Esophagus squamous epithelium (tissue), 5 donors: ENCODE results near the gene COL4A2. TPM values are rescaled to one million over a fixed set of nuclear protein-coding genes. Genes with fewer than 3 reads are reported as not detected.

Experiments used
- DNase-seq: peaks from one replicate; lab custom pipeline; 2025; lab: John Stamatoyannopoulos, UW
- H3K27ac ChIP-seq, 4 donors: fragments of 200-600 bp; sonication (generic); one replicate each; pipeline ENCODE4 v1.5.1; 2016 to 2019; ENCODE audit warnings: mild to moderate bottlenecking in 1 of 4
- H3K27me3 ChIP-seq, 4 donors: fragments of 200-600 bp; sonication (generic); 1 replicate in 3 of 4; 2 replicates in 1 of 4; pipeline versions ENCODE4 v1.5.1 to v1.6.0; 2017 to 2021; ENCODE audit warnings: antibody characterized with exemption in 1 of 4
- H3K36me3 ChIP-seq, 3 donors: fragments of 200-600 bp; sonication (generic); one replicate each; pipeline ENCODE4 v1.5.1; 2016 to 2019
- H3K4me1 ChIP-seq, 3 donors: fragments of 200-600 bp; sonication (generic); one replicate each; pipeline ENCODE4 v1.5.1; 2017 to 2019
- H3K4me3 ChIP-seq, 4 donors: fragments of 200-600 bp; sonication (generic); 1 replicate in 3 of 4; 2 replicates in 1 of 4; pipeline ENCODE4 v1.5.1; 2016 to 2019; ENCODE audit warnings: mild to moderate bottlenecking in 2 of 4, moderate library complexity in 1 of 4
- H3K9me3 ChIP-seq, 3 donors: fragments of 200-600 bp; sonication (generic); one replicate each; pipeline ENCODE4 v1.5.1; 2016 to 2019
- CTCF ChIP-seq, 6 experiments: fragments of 450-650 bp in 4 of 6; fragments of 200-600 bp in 2 of 6; sonication (generic) in 2 of 6; IDR thresholded peaks; one replicate each; pipeline ENCODE4 v1.5.1; 2016 to 2019; ENCODE audit warnings: antibody characterized with exemption in 6 of 6, mild to moderate bottlenecking in 4 of 6, moderate library complexity in 4 of 6
- POLR2A ChIP-seq, 4 donors: fragments of 450-650 bp; IDR thresholded peaks; one replicate each; pipeline ENCODE4 v1.6.1; 2017; ENCODE audit warnings: antibody characterized with exemption in 4 of 4, mild to moderate bottlenecking in 4 of 4, moderate library complexity in 3 of 4
- WGBS, 2 donors: methylation state at CpG; one replicate each; pipeline ENCODE4 v1.1.5; 2018; 5-methylcytosine and 5-hydroxymethylcytosine counted together
- intact Hi-C: fragments of 100-400 bp; cut with DNase I; formaldehyde crosslinking; loops from one replicate; pipeline ENCODE4 v1.15.0; 2022
- total RNA-seq, 4 donors: library from RNA; depleted of rRNA; stranded (reverse); fragments of >200 nt; gene quantifications; one replicate each; pipeline ENCODE4 v1.1.0, GENCODE V29; 2016
- donor health status: DM: yes; HTN: yes; CAD: no.

COL4A2 gene
- total RNA-seq, 4 donors from 2014 or later = 11.9 to 102 (median 43.5) TPM

- 78 to 82% methylated on average over 11 of the region's 11 CpGs for WGBS, 2 donors
- Histone ChIP-seq H3K4me3 (no peak overlapping the region), H3K36me3 (no peaks in the 10 kb centered on the region), H3K4me1 (peaks cover 0 to 16% (median 2%) of the 10 kb centered on the region in 3 donors), H3K27ac (no peak overlapping the region), H3K9me3 (no peaks in the 10 kb centered on the region), H3K27me3 (no peaks in the 10 kb centered on the region)
- intact Hi-C loops = no loop called here
- TF ChIP-seq CTCF (IDR thresholded peaks at IDR 0.05) (no peak), POLR2A (IDR thresholded peaks at IDR 0.05) (no peak)
- no peak for DNase-seq
These were observed 244.2 kb downstream of the COL4A2 start for GRCh38 chr13:110551284-110551683.

DNA sequence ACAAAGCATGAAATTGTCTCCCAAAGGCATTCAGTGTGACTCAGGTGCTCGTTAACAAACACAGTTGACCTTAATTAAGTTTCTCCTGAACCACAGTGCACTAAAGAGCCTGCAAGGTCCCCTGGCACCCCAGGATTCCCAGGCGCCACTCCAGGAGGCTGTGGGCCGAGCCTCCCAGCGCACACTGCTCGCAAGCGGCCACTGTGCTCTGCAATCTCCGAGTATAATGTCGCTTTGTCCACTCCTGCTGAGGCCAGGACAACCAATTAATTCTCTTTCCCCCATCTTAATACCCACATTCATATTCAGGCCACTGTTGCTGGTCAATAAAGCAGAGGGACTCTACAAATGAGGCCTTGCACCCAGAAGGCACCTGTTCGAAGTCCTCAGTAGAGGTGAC lies 245.7 kb downstream of the COL4A2 start:
- Histone ChIP-seq H3K9me3 (no peaks in the 10 kb centered on the region), H3K4me1 (peaks cover 0 to 5% (median under 1%) of the 10 kb centered on the region in 3 donors), H3K36me3 (peaks cover 0 to 12% (median 0%) of the 10 kb centered on the region in 3 donors), H3K4me3 (no peak overlapping the region), H3K27ac (no peak overlapping the region), H3K27me3 (no peaks in the 10 kb centered on the region)
- intact Hi-C loops = no loop called here
- WGBS, 2 donors = 94 to 95% methylated on average over 4 to 9 of the region's 9 CpGs
- TF ChIP-seq POLR2A (IDR thresholded peaks at IDR 0.05) (no peak), CTCF (IDR thresholded peaks at IDR 0.05) (no peak)
- DNase-seq = no peak

- WGBS, 2 donors = 71 to 100% methylated on average over 3 to 4 of the region's 4 CpGs
- peaks cover 0 to 5% (median 0%) of the 10 kb centered on the region in 3 donors for H3K4me1 ChIP-seq
- intact Hi-C loops = no loop called here
- no peaks in the 10 kb centered on the region for H3K27me3 ChIP-seq
- peaks cover 0 to 13% (median 0%) of the 10 kb centered on the region in 3 donors for H3K36me3 ChIP-seq
- TF ChIP-seq CTCF (IDR thresholded peaks at IDR 0.05) (no peak), POLR2A (IDR thresholded peaks at IDR 0.05) (no peak)
- no peaks in the 10 kb centered on the region for H3K9me3 ChIP-seq
- no peak overlapping the region for H3K27ac ChIP-seq
- no peak overlapping the region for H3K4me3 ChIP-seq
- DNase-seq = no peak
These were observed 246.3 kb downstream of the COL4A2 start for GRCh38 chr13:110553417-110553816.

- no peak for TF ChIP-seq CTCF (IDR thresholded peaks at IDR 0.05)
- TF ChIP-seq POLR2A (IDR thresholded peaks at IDR 0.05) = no peak
- WGBS, 2 donors = 82 to 93% methylated on average over 7 of the region's 8 CpGs
- H3K27me3 ChIP-seq = no peaks in the 10 kb centered on the region
- DNase-seq = no peak
- peaks cover 0 to 13% (median 0%) of the 10 kb centered on the region in 3 donors for H3K36me3 ChIP-seq
- H3K9me3 ChIP-seq = no peaks in the 10 kb centered on the region
- no peak overlapping the region for H3K27ac ChIP-seq
- intact Hi-C loops = no loop called here
- no peak overlapping the region for H3K4me3 ChIP-seq
- H3K4me1 ChIP-seq = peaks cover 0 to 7% (median 5%) of the 10 kb centered on the region in 3 donors
These were observed 247.2 kb downstream of the COL4A2 start for GRCh38 chr13:110554227-110554836.

- 75% methylated on average over 7 of the region's 16 CpGs for WGBS, 2 donors
- no peak overlapping the region for H3K27ac ChIP-seq
These were observed 247.9 kb downstream of the COL4A2 start for GRCh38 chr13:110554946-110555345.

More at GRCh38 chr13:110554946-110555345, 247.9 kb downstream of the COL4A2 start:
- H3K9me3 ChIP-seq = no peaks in the 10 kb centered on the region
- no peak overlapping the region for H3K4me3 ChIP-seq
- H3K4me1 ChIP-seq = peaks cover 4 to 13% (median 5%) of the 10 kb centered on the region in 3 donors
- H3K27me3 ChIP-seq = no peaks in the 10 kb centered on the region
- no peak for TF ChIP-seq CTCF (IDR thresholded peaks at IDR 0.05)
- TF ChIP-seq POLR2A (IDR thresholded peaks at IDR 0.05) = no peak
- intact Hi-C loops = no loop called here
- no peak for DNase-seq
- peaks cover 0 to 13% (median 0%) of the 10 kb centered on the region in 3 donors for H3K36me3 ChIP-seq
